GM19043 (cell line): ENCODE measurements around the gene PTPRA.

Experiments
- ATAC-seq: cut with Tn5 transposase; IDR thresholded peaks from one replicate; pipeline ENCODE4 v1.9.1; 2021; ENCODE audit warnings: low read depth; ENCODE audit not compliant: unreplicated experiment

Gene PTPRA

GRCh38 chr20:2847802-2848201, 25.5 kb upstream of the PTPRA start:
- no peak for ATAC-seq

GRCh38 chr20:2849529-2849928, 23.8 kb upstream of the PTPRA start:
- ATAC-seq = no peak

- no peak for ATAC-seq
Measured at GRCh38 chr20:2851086-2851485, 22.2 kb upstream of the PTPRA start.

- no peak for ATAC-seq
Measured at GRCh38 chr20:2858591-2858990, 14.7 kb upstream of the PTPRA start.

- ATAC-seq = no peak
Measured at GRCh38 chr20:2859330-2860121, 13.8 kb upstream of the PTPRA start.

GRCh38 chr20:2864626-2865025, 8.7 kb upstream of the PTPRA start:
- no peak for ATAC-seq

GRCh38 chr20:2865101-2865500, 8.2 kb upstream of the PTPRA start:
- ATAC-seq = no peak

GRCh38 chr20:2865630-2866029, 7.7 kb upstream of the PTPRA start:
- ATAC-seq = no peak

GRCh38 chr20:2866236-2866635, 7.0 kb upstream of the PTPRA start:
- ATAC-seq = no peak

- ATAC-seq = no peak
Measured at GRCh38 chr20:2867081-2867864, 6.0 kb upstream of the PTPRA start.

- no peak for ATAC-seq
Measured at GRCh38 chr20:2869381-2869780, 3.9 kb upstream of the PTPRA start.

- no peak for ATAC-seq
Measured at GRCh38 chr20:2871111-2871465, 2.2 kb upstream of the PTPRA start.

- no peak for ATAC-seq
Measured at GRCh38 chr20:2871661-2872458, 1.4 kb upstream of the PTPRA start.

GRCh38 chr20:2872459-2873009, 747 bp upstream of the PTPRA start:
- peak; percentile 37 for ATAC-seq

GRCh38 chr20:2873747-2874041, 413 bp downstream of the PTPRA start:
- peak; percentile 22 for ATAC-seq

- no peak for ATAC-seq
Measured at GRCh38 chr20:2874456-2874855, 1.2 kb downstream of the PTPRA start.

GRCh38 chr20:2875690-2876203, 2.5 kb downstream of the PTPRA start:
- ATAC-seq = no peak

GRCh38 chr20:2878515-2878914, 5.2 kb downstream of the PTPRA start:
- no peak for ATAC-seq

- ATAC-seq = no peak
Measured at GRCh38 chr20:2879146-2879545, 5.9 kb downstream of the PTPRA start.

- ATAC-seq = no peak
Measured at GRCh38 chr20:2880650-2881049, 7.4 kb downstream of the PTPRA start.
